ENCODE measurements around the gene SYMPK. TPM values are rescaled to one million over a fixed set of nuclear protein-coding genes. Genes with fewer than 3 reads are reported as not detected.

The SYMPK gene
- total RNA-seq, 2 experiments from 2014 or later: 63.3 to 65.0 TPM

DNA sequence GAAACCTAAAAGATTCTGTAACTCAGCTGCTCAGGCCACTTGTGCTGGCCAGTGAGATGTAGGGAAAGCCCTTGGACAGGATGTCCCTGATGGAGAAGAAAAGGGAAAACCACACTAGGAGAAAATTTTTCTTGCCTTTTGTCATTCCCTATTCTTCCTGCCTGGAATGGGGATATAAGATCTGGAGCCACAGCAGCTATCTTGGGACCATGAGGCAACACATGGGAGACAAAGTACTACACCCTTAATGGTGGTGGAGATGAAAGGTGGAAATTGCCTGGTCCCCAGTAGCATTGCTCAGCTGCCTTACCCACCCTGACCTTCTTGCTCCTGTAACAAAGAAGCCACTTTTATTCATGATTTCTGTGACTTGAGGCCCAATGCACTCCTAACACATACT, 57.2 kb downstream of the SYMPK start:
- H3K4me1 Mint-ChIP-seq (ENCODE audit: low read depth): no peaks in the 10 kb centered on the region
- POLR2A ChIA-PET: no interaction called here
- Histone ChIP-seq H3K9me3 (ENCODE audit: control insufficient read depth in 1 of 2, insufficient read depth in 1 of 2, low read length in 2 of 2) (no peaks in the 10 kb centered on the region), H3K4me1 (ENCODE audit: insufficient read depth, low read length) (peaks cover 2% of the 10 kb centered on the region), H3K27me3 (ENCODE audit: control insufficient read depth in 1 of 2, insufficient read depth in 2 of 2, low read length in 2 of 2) (peaks cover 0 to 3% of the 10 kb centered on the region in 2 experiments), H3K4me3 (ENCODE audit: low read length) (no peak overlapping the region), H3K36me3 (ENCODE audit: insufficient read depth, low read length) (no peaks in the 10 kb centered on the region), H3K27ac (ENCODE audit: low read depth in 1 of 2, low read length in 2 of 2) (no peak overlapping the region)
- H3K27me3 Mint-ChIP-seq: peaks cover 10% of the 10 kb centered on the region
- intact Hi-C loops (cut with DNase I, micrococcal nuclease): no loop called here
- no peaks in the 10 kb centered on the region for H3K9me3 Mint-ChIP-seq
- no peaks in the 10 kb centered on the region for H3K36me3 Mint-ChIP-seq (ENCODE audit: low read depth)
- H3K27ac Mint-ChIP-seq: no peak overlapping the region
- TF ChIP-seq, protein P1, sequence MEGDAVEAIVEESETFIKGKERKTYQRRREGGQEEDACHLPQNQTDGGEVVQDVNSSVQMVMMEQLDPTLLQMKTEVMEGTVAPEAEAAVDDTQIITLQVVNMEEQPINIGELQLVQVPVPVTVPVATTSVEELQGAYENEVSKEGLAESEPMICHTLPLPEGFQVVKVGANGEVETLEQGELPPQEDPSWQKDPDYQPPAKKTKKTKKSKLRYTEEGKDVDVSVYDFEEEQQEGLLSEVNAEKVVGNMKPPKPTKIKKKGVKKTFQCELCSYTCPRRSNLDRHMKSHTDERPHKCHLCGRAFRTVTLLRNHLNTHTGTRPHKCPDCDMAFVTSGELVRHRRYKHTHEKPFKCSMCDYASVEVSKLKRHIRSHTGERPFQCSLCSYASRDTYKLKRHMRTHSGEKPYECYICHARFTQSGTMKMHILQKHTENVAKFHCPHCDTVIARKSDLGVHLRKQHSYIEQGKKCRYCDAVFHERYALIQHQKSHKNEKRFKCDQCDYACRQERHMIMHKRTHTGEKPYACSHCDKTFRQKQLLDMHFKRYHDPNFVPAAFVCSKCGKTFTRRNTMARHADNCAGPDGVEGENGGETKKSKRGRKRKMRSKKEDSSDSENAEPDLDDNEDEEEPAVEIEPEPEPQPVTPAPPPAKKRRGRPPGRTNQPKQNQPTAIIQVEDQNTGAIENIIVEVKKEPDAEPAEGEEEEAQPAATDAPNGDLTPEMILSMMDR (IDR thresholded peaks at IDR 0.05): no peak
- CTCF ChIA-PET: no interaction called here
- DNase-seq (no peak), ATAC-seq (ENCODE audit: poor library complexity) (no peak)
- no peak overlapping the region for H3K4me3 Mint-ChIP-seq

DNA sequence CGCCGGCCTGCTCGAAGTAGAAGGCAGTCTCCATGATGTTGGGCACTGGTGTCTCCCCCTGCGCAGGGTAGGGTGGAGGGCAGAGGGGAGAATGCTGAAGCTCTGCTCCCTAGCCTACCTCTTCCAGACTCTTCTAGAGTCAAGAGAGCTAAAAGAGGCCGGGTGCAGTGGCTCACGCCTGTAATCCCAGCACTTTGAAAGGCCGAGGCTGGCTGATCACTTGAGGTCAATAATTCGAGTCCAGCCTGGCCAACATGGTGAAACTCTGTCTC, 58.1 kb downstream of the SYMPK start:
- Mint-ChIP-seq H3K9me3 (no peaks in the 10 kb centered on the region), H3K4me1 (ENCODE audit: low read depth) (no peaks in the 10 kb centered on the region), H3K27me3 (peaks cover 16% of the 10 kb centered on the region), H3K36me3 (ENCODE audit: low read depth) (no peaks in the 10 kb centered on the region), H3K4me3 (no peak overlapping the region), H3K27ac (no peak overlapping the region)
- ATAC-seq (ENCODE audit: poor library complexity) (no peak), DNase-seq (no peak)
- intact Hi-C loops (cut with DNase I, micrococcal nuclease): no loop called here
- TF ChIP-seq, protein P1 (IDR thresholded peaks at IDR 0.05): no peak
- ChIA-PET POLR2A (no interaction called here), CTCF (no interaction called here)
- Histone ChIP-seq H3K4me1 (ENCODE audit: insufficient read depth, low read length) (peaks cover 2% of the 10 kb centered on the region), H3K27ac (ENCODE audit: low read depth in 1 of 2, low read length in 2 of 2) (no peak overlapping the region), H3K4me3 (ENCODE audit: low read length) (no peak overlapping the region), H3K9me3 (ENCODE audit: control insufficient read depth in 1 of 2, insufficient read depth in 1 of 2, low read length in 2 of 2) (no peaks in the 10 kb centered on the region), H3K27me3 (ENCODE audit: control insufficient read depth in 1 of 2, insufficient read depth in 2 of 2, low read length in 2 of 2) (peaks cover 2 to 4% of the 10 kb centered on the region in 2 experiments), H3K36me3 (ENCODE audit: insufficient read depth, low read length) (no peaks in the 10 kb centered on the region)

DNA sequence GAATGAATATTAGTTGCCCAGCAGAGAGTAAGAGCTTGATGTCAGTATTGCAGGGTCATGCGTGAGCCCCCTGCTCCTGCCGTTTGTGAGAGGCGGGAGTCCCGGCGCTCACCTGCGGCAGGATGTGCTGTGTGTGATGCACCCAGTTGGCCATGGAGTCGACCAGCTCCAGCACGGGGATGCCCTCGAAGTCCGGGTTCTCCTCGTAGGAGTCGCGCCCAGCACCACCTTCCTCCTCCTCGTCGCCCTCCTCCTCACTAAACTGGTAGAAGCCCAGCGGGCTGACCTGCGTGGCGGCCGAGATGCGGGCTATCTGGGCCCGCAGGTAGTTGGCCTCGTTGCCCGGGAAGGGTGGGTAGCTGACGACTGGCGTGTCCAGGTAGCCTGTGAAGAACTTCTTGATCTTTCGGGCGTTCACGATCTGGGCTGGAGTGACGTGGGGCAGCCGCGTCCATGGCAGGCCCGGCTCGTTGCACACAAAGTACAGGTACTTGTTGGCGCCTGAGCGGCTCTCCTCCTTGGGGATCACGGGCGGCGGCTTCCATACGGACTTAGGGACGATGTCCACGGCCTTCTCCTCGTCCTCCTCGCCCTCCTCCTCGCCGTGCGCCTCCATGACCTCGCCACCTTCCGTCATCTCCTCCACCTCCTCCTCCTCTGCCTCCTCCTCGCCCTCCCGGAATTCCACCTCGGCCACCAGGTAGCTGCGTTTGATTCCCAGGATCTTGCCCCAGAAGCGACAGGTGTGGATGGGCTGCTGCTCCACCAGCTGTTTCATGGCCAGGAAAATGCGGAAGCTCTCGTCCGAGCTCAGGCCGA, 58.6 kb downstream of the SYMPK start:
- Histone ChIP-seq H3K4me3 (ENCODE audit: low read length) (no peak overlapping the region), H3K9me3 (ENCODE audit: control insufficient read depth in 1 of 2, insufficient read depth in 1 of 2, low read length in 2 of 2) (no peaks in the 10 kb centered on the region), H3K36me3 (ENCODE audit: insufficient read depth, low read length) (no peaks in the 10 kb centered on the region), H3K27ac (ENCODE audit: low read depth in 1 of 2, low read length in 2 of 2) (no peak overlapping the region), H3K4me1 (ENCODE audit: insufficient read depth, low read length) (peaks cover under 1% of the 10 kb centered on the region), H3K27me3 (ENCODE audit: control insufficient read depth in 1 of 2, insufficient read depth in 2 of 2, low read length in 2 of 2) (peaks cover 6% of the 10 kb centered on the region in 2 experiments)
- Mint-ChIP-seq H3K27ac (no peak overlapping the region), H3K36me3 (ENCODE audit: low read depth) (no peaks in the 10 kb centered on the region), H3K27me3 (peaks cover 16% of the 10 kb centered on the region), H3K4me3 (no peak overlapping the region), H3K4me1 (ENCODE audit: low read depth) (no peaks in the 10 kb centered on the region), H3K9me3 (no peaks in the 10 kb centered on the region)
- ChIA-PET CTCF (no interaction called here), POLR2A (no interaction called here)
- ATAC-seq (ENCODE audit: poor library complexity) (no peak), DNase-seq (no peak)
- intact Hi-C loops (cut with DNase I, micrococcal nuclease): no loop called here
- TF ChIP-seq, protein P1 (IDR thresholded peaks at IDR 0.05): no peak
